NCI-H82 treated with DMSO at 0.1 percent for 48 hours (cell line): Measurements from ENCODE around the gene SLC23A2.

ENCODE experiments used
- DNase-seq: peaks from one replicate; lab custom pipeline; 2025; ENCODE audit not compliant: unreplicated experiment; lab: John Stamatoyannopoulos, UW

The SLC23A2 gene

DNA sequence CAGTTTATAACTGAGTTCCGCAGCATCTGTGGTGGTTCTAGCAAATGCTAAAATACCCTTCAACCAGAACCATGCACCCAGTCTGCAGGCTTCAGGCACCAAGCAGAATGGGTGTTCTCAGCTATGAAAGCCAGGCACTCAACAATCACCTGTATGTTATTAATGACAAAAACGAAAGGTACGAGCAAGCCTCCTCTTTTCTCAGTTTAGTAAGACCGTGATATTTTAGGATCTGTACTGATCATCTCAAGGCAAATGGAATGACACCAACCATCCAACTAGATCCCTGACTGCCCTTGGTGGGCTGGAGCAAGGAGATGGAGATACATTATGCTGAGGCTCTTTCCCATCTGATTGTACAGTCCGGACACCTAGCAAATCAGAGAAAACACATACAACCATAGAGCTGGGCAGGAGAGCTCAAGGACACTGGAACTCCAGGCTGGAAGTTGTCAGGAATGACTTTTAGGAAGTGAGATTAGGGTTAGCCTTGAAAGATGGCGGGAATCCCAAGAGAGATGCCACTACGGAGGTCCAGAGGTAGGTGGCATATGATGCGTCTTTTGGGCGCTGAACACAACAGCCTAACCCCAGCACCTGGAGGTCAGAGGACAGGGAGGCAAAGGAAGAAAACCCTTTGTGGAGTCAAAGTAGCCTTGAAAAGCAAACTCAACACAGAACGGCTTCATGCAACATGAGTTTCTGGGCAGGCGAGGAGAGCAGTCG, 33.4 kb downstream of the SLC23A2 start:
- no peak for DNase-seq

DNA sequence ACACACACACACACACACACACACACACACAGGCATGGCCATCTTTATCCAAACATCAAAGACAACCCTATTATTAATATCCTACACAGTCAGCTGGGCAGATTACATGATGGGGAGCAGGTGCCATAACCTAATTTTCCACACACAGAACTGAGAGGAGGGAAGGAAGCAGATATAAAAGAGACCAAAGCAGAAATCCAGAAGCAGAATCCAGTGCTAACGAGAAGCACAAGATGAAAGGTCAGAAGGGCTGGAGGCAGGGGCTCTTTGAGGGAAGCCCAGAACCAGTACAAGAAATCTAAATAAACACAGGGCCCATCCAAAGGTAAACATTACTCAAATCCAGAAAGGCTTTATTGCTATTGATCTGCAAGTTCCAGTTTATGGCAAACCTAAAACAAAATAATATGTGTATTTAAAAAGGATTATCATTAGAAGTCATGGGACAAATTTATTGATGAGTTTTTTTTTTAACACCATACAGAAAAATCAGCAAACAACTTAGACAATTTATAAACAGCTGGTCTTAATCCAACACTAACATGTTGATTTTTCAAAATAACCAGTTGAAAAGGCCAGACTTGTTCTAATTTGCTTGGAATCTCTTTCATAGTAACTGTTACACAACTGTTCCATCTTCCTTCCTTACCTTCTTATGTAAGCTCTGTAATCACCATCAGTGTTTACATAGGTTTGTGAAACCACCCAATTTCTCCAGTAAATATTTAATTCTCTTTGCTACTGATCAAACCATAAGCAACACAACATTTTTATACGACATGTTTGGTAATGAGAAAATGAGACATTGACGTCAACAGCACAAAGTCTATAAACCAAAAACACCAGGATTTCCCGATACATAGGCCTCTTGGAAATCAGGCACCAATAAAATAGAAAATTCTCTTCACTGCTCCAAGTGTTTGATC, 34.2 kb downstream of the SLC23A2 start:
- no peak for DNase-seq

DNA sequence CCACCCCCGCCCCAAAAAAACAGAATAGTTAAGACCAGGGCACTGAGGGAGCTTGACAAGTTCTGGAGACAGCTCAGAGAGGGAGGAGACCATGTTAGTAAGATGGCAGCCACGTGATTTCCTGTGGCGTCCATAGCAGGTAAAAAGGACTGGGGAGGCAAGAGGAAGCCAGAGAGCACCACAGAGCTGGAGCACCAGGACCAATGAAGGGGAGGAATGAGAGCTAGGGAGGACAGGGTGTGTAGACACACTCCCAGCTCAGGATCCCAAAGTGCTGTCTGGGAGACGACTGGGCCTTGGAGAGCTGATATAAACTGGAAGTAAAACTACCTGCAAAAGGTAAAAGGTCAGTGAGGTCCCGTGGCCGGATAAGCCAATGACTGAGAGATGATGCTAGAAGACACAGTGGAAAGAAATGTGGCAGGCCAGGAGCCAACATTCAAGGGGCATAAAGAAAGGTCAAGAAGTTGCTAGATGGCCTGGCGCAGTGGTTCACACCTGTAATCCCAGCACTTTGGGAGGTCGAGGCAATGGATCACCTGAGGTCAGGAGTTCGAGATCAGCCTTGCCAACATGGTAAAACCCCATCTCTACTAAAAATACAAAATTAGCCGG, 39.0 kb downstream of the SLC23A2 start:
- DNase-seq = no peak

DNA sequence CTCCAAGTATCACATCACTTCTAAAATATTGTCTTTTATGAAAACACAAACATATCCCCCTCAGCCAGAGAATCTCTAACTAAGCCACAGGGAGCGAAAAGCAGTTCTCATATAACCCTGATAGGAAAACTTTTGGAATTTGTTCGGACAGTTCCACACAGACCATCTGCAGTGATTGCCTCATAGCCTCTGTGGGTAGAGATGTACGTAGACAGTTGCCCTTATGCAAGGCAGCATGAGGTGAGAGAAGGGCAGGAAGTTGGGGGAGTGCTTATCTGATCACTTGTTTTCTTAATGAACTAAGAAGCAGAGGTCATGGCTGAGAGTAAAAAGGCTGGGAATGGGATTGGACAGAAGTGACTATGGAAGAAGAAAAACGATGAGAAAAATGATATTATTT, 39.6 kb downstream of the SLC23A2 start:
- DNase-seq = no peak

DNA sequence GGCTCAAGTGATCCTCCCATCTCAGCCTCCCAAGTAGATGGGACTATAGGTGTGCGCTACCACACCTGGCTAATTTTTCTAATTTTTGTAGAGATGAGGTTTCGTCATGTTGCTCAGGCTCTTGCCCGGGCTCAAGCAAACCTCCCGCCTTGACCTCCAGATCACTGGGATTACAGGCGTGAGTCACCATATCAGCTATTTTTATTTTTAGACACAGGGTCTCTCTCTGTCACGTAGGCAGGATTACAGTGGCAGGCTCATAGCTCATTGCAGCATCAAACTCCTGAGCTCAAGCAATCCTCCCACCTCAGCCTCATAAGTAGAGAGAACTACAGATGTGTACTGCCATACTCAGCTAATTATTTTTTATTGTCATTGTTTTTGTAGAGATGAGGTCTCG, 41.7 kb downstream of the SLC23A2 start:
- DNase-seq = no peak

DNA sequence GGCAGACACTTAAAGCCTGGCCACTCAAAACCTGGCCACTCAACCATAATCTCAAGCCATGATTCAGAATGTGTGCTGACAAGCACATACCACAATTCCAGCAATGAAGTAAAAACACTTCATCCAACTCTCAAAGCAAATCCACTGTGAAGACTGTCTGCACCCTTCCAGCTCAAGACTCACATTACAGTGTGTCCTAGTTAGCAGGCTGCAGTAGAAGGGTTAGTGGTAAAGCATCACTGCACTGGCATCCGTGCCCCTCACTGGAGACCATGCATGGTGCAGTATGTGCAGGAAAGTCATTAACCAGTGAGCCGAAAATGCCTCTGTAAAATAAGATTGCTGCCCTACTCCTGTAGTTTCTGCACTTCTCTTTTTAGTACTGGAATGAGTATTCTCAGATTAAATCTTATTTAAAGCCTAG, 43.4 kb downstream of the SLC23A2 start:
- no peak for DNase-seq

DNA sequence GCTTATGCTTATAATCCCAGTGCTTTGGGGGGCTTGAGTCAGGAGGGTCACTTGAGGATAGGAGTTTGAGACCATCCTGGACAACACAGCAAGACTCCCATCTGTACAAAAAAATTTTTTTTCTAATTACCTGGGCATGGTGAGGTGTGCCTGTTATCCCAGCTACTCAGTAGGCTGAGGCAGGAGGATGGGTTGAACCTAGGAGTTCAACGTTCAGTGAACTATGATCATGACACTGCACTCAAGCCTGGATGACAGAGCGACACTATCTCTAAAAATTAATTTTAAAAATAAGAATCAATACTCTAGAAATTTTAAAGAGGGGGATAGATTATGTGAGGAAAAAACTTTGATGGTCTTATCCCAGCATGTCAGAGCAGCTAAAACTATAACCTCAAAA, 44.1 kb downstream of the SLC23A2 start:
- DNase-seq = no peak

DNA sequence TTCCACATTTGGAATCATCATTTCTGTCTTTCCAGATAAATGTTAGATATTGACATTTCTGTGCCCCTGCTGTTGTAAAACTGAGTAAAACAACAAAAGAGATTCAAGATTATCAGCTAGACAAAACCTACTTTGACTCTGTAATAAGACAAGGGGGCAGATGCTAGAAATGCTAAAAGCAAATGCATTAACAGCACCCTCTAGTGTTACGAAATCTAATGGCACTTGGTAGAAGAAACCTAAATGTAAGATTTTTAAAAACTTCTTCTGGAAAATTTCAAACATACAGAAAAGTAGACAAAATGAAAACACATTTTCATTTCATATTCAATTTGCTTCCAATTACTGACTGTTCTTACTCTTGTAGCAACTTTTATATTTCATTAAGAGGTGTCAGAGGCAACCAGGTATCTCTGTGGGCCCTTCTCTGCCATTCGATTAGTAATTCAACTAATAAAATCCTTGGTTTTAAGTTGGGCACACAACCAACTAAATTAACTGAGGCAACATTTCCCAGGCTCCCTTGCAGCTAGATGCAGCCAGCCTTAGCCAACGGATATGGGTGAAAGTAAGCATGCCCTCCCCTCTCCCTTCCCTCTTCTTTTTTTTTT, 45.0 kb downstream of the SLC23A2 start:
- peak; percentile 61 for DNase-seq

DNA sequence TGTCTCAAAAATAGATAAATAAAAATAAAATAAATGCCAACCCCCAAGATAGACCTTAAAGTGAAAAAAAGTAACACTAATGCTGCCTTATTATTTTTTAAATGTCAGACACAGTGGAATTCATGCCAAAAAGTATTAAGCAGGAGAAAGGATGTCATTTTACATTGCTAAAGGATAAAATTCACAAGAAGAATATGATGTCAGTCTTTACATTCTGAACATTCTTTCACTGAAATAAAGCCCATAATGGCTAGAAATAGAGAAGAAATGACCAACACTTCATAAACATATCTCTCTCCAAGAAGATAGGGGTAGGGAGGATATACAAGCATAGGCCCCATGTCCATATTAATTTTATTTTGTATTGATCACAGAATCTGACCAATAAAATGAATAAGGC, 47.4 kb downstream of the SLC23A2 start:
- DNase-seq = no peak

DNA sequence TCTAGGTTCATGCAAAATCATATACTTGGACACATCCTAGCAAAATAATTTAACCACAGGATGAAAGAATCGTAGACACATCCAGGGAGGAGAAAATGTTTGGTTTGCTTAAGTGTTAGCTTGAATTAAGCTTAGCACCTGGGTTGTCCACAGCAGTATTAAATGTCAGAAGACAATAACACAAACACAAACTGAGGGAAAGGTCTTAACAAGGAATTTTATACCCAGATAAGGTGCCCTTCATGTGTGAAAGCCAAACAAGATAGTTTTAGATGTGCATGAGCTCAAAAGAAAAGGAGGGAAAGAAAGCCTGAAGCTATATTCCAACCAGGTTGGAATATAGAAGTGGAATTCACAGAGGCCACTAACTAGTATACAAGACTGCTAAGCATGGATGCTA, 49.1 kb downstream of the SLC23A2 start:
- no peak for DNase-seq

DNA sequence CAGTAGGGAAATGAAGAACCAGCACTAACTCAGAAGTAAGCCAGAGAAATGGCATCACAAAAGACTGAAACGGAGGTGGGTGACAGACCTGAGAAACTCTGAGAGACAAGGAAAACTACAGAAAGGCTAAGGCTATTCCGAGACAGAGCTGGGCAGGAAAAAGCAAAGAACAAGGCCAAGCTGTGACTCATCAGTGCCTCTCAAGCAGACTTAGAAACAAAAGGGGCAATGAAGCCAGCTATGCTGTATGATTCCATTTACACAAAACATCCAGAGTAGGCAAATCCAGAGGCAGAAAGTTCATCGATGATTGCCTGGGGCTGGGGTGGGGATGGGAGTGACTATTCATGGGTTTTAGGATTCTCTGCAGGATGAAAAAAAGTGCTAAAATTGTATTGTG, 50.0 kb downstream of the SLC23A2 start:
- DNase-seq = no peak

DNA sequence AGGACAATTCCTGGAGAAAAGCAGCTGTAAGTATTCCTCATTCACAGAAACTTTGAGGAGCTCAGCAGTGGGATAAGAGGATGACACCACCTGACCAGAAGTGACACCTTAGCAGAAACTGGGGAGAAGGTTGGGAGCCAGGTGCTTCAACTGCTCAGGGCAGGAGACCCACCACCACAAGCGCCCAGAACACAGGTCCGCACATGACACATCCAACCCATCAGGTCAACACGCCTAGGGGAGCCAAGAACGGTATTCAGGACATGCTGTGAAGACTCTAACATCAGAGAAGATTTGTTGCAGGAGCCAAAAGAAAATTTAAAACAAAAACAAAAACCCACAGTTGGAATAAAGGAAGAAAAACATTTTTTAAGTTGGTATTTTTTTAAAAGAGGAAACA, 50.5 kb downstream of the SLC23A2 start:
- no peak for DNase-seq

DNA sequence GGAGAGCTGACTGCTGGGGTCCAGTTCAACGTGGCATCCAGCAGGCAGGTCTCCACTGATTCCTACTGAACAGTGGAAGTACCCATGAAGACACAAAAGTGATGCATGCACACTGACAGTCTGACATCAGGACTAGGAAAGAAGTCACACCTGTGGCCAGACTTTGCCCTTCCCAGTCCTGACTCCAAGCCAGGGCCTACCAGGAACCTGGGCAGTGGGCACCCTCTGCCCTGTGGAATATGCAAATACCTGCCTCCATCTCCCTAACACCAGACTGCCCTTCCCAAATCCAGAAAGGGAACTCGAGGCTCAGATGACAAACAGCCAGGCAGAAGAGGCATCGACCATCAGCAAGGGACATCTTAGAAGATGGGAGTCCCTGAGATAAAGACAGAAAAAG, 50.9 kb downstream of the SLC23A2 start:
- DNase-seq = no peak

DNA sequence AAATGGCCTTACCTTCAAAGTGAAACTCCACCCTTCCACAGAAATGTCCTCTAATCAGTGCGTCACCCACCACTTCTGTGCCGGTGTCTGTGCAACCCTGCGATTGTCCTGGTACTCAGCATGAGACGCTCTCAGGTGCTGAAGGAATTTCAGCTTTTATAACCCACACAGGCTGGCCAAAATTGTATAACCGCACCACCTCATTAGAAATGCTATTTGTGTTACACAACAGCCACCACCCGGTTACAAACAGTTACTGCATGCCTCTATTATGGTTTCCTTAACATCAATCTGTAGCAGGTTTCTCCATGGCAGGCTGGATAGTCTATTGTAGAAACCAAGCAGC, 51.5 kb downstream of the SLC23A2 start:
- no peak for DNase-seq

DNA sequence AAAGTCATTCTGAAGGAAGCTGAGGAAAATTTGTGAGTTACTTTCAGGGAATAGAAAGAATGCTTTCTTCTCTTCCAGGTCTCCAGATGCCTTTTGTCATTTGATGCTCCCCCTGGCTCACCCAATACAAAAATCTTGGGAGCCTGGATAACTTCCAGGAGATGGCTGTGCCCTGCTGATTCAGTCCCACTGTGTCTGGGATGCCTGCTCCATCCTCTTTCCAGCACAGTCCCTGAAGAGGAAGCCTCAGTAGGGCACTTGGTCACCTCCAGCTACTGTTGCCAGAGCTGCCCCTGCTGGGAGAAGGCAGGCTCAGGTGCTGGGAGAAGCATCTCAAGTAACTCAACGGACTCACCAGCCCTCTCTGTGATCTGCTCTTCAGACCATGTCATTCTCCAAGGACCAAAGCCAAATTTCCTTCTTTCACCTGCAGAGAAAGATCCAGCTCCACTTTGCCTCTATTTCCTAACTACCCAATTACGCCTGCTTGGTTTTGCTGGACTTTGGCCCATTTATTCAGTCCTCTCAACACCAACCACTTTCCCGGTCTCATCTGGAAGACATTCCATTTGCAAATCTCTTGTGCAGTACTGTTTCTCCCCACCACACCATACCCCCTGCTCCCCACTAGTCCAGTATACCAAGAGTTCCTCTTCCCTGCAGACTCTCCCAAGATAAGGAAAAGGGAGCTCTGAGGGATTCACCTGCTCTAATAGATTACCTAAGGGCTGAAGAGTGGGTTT, 53.3 kb downstream of the SLC23A2 start:
- no peak for DNase-seq

DNA sequence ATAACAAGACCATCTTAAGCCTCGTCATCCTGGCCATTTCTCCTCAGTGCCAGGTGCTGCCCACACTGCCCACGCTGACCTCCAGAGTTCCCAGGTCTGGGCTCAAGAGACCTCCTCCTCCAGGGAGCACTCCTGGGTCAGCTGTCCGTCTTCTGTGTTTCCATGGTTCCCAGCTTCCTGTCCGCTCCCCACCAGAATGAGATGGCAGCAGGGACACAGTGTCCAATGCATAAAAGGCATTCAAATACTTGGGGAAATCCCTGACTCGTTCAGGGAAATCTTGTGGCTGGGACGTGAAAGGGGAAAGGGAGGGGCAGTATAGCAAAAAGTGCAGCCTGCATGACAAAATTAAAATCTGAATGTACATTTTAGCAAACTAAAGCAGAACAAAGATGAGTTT, 54.3 kb downstream of the SLC23A2 start:
- no peak for DNase-seq

DNA sequence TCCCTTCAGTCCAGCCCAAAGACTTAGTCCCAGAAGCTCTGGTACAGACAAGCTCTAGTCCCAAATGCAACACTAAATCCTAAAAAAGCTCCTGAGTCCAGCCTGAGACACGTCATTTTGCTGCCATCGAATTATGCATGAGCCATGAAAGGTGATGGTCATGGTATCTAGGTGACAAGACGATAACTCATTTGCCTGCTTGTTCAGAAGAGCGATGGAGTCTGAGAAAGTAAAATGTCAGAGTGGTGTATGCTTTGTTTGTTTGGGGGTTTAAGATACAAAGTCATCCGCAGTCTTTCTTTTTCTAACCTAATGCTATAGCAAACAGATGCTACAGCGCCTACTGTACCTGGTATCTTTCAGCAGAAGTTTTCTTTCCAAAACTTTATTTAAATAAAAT, 54.7 kb downstream of the SLC23A2 start:
- DNase-seq = no peak

DNA sequence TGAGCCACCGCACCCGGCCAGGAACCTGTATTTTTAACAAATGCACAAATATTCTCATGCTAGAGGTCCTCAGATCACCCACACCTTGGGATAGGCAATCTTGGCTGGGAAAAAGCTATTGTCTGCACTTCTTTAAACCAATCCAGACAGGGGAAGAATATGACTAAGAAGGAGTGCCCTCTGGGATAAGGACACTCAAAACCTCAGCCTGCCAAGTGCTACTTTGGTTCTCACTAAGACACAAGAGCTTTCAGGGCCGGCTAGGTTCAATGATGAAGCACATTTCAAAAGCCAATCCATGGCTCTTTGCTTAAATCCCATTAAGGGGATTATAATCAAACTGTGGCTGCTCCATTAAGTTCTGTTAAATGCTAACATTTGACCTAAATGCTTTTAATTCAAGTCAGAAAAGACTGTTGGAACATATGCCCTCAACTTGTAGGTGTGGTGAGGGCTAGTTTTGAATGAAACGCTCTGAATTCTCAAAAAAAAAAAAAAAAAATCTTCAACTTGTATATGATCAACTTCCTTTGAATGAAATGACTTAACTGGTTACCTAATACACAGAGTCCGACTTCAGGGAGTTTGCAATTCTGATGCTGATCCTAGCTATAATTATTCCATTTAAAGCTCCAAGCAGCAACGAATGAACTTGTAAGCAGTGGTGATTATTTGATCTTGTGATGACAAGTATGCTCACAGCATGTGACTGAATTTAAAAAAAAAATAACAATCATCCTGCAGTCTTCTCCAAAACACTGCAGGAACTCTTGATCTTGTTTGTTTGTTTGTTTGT, 56.6 kb downstream of the SLC23A2 start:
- peak; percentile 93 for DNase-seq

DNA sequence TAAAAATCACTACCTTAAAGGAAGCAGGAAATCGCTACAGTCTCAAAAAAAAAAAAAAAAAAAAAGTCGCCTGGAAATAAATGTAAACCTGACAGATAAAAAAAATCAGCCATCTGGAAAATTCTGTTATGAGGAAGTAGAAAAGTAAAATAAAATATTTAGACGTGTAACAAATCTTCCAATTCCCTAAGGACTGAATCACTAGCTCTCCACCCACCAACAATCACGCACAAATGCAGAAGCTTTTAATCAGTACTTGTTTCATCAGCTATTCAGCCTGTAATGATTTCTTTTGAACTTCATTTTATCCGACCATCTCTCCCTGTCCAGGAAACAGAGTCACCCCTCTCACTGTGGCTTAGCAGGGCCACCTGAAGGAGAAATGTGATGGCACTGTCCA, 59.0 kb downstream of the SLC23A2 start:
- DNase-seq = no peak
